ENCODE results near the gene MIPEP. TPM values are rescaled to one million over a fixed set of nuclear protein-coding genes. Genes with fewer than 3 reads are reported as not detected.
"Not testable (repeated sequence)": the region's sequence is repeated elsewhere in the genome, so short reads cannot be mapped to it uniquely, and the experiment has no call there.

Gene MIPEP
- total RNA-seq, 1 experiment from 2014 or later, result 14.7 TPM

DNA sequence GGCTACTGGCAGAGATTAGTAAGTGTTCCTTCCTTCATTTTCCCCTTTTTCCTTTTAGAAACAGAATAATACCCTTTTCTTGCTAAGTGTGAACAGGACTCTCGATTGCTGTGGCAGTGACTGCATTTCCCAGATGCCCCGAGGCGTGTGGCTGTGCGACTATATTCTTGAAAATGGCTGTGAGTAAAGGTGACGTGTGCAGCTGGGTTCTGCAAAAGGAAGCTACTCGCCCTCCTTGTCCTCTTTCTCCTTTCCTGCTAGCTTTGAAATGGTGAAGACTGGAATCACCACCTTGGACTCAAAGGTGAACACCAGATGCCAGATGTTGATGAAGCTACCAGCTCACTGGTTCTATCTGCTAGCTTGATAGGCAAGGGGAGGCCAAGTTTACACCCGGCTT is 121.4 kb downstream of the MIPEP start:
- DNase-seq (ENCODE audit: low read depth), result no peak
- in situ Hi-C loops (cut with HindIII; ENCODE audit: low pct_unique_long_range_greater_than_20kb, low sequenced_read_pairs), result no loop called here

DNA sequence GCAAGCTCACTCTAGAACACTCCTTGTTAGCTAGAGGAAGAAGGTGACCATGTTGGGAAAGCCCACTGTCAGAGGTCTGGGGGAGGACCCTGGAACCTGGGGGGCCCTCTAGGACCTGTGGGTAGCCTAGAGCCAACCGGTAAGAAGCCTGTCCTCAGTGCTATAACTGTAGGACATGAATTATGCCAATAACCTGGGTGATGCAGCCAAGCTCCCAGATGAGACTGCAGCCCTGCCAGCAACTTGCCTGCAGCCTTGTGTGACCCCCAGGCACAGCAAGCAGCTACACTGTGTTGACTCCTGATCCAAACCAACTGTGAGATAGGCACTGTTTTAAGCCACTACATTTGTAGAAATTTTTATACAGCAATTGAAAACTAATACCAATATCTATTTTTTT is 122.3 kb downstream of the MIPEP start:
- in situ Hi-C loops (cut with HindIII; ENCODE audit: low pct_unique_long_range_greater_than_20kb, low sequenced_read_pairs), result no loop called here
- no peak for DNase-seq (ENCODE audit: low read depth)

DNA sequence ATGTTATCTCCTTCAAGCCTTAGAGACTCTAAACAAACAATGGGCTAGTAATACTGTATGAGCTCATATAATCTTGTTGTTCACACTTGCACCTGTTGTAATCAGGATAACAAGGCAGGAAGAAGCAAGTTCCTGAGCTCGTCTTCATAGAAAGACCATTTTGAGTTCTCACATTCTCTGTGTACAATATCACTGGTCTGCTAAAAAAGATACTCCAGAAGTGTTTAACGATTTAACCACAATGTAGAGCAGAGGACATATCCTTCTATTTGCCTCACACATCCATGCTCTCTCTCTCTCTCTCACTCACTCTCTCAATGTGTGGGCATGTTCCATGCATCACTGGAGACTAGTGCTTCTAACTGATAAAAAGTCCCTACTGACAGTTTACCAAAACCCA is 122.9 kb downstream of the MIPEP start:
- in situ Hi-C loops (cut with HindIII; ENCODE audit: low pct_unique_long_range_greater_than_20kb, low sequenced_read_pairs), result no loop called here
- no peak for DNase-seq (ENCODE audit: low read depth)

DNA sequence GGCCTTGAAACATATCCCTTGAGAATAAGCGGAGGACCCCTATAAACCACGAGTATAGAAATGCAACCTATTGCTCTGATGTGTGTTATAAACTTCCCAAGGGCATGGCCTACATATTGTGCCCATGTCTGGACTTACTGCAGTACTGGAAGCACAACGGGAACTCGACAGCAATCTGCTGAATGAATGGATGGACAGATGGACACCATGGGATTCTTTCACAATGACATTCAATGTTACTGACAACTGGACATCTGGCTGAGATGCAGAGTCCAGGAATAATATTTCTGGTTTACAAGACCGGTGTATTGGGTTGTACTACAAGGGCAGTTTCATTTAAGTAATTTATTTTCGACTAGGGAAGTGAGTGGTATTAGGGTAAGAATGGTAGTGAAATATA is 123.7 kb downstream of the MIPEP start:
- no peak for DNase-seq (ENCODE audit: low read depth)
- in situ Hi-C loops (cut with HindIII; ENCODE audit: low pct_unique_long_range_greater_than_20kb, low sequenced_read_pairs), result no loop called here

DNA sequence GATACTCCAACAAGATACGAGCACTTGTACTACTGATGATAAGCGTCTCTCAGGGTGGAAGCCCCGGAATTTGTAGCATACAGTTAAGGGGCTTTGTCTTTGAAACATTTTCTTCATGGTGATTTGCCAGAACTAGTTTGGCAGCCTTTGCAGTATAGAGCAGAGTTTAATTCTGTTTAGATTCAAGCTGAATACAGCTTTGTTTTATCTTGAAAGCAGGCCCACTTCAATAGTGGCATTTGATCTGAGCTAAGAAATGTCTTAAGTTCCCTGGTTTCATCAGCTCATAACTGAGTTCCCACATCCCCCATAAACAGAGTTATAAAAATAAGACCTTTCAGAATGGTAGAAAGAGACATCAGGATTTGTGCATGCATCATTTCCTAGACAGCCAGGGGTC is 125.9 kb downstream of the MIPEP start:
- no peak for DNase-seq (ENCODE audit: low read depth)
- in situ Hi-C loops (cut with HindIII; ENCODE audit: low pct_unique_long_range_greater_than_20kb, low sequenced_read_pairs), result no loop called here

DNA sequence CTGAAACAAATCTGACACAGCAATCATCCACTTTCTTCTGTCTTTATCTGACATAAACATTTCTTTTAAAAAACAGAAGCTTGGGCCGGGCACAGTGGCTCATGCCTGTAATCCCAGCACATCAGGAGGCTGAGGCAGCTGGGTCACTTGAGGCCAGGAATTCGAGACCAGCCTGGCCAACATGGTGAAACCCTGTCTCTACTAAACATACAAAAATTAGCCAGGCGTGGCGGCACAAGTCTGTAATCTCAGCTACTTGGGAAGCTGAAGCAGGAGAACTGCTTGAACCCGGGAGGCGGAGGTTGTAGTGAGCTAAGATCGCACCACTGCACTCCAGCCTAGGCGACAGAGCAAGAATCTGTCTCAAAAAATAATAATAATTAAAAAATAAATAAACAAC is 127.4 kb downstream of the MIPEP start:
- DNase-seq (ENCODE audit: low read depth); in situ Hi-C loops (cut with HindIII; ENCODE audit: low pct_unique_long_range_greater_than_20kb, low sequenced_read_pairs): not testable (repeated sequence)

DNA sequence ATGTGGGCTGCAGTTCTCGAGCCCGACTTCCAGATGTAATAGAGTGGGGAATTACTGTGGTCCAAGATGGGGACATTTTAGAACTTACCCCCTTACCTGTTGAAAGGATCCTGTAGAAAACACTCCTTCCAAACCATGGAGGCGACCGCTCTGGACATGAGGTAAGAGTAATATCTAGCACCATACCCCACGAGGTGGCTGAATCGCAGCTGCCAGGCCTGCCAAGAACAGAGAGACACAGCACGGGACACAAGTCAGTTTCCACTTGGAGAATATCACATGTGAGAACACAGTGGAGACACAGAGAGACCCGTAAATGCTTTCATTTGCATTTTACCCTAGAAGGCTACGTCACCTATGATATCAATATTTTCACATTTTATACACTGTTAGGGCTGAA is 129.2 kb downstream of the MIPEP start:
- in situ Hi-C loops (cut with HindIII; ENCODE audit: low pct_unique_long_range_greater_than_20kb, low sequenced_read_pairs), result no loop called here
- DNase-seq (ENCODE audit: low read depth), result no peak

DNA sequence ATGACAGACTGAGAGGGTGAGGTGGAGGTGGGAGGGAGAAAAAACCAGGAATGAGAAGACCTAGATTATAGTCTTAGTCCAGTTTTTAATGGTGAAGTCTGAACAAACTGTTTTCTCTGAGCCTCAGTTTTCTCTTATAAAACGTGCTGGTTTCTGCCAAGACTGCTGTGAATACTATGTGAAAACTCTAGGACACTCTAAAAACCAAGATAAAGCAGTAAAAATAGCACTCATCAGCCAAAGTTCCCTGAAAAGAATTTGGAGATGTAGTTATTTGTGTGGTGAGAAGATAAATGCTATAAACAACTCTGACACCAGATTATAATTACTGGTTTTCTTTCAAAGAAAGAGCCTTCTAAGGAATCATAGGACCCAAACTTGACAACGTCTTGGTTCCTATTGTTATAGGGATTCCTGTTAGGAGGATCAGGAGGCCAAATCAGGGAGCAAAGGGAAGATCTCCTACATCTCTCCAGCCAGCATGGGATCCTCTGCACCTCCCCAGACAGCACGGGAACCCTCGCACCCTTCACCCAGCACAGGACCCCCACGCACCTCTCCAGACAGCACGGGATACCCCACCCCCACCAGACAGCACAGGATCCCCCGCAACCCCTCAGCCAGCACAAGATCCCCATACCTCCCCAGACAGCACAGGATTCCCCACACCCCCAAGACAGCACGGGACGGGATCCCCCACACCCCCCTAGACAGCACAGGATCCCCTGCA is 130.2 kb downstream of the MIPEP start:
- in situ Hi-C loops (cut with HindIII; ENCODE audit: low pct_unique_long_range_greater_than_20kb, low sequenced_read_pairs), result no loop called here
- no peak for DNase-seq (ENCODE audit: low read depth)

DNA sequence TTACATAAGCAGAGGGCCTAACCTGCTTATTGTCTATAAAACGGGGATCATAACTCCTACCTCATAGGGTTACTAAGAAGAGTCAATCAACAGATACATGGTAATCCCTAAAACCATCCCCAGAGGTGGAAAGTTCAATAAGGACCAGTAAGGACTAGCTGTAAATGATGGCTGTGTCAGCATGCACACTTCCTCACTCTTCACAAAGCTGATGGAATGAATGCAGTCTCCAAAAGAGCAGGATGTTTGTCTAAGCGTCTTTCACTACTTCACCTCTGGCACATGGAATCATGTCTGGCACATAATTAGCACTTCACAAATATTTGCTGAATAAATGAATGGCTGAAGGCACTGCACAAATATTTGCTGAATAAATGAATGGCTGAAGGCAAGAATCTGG is 134.2 kb downstream of the MIPEP start:
- in situ Hi-C loops (cut with HindIII; ENCODE audit: low pct_unique_long_range_greater_than_20kb, low sequenced_read_pairs), result no loop called here
- no peak for DNase-seq (ENCODE audit: low read depth)

DNA sequence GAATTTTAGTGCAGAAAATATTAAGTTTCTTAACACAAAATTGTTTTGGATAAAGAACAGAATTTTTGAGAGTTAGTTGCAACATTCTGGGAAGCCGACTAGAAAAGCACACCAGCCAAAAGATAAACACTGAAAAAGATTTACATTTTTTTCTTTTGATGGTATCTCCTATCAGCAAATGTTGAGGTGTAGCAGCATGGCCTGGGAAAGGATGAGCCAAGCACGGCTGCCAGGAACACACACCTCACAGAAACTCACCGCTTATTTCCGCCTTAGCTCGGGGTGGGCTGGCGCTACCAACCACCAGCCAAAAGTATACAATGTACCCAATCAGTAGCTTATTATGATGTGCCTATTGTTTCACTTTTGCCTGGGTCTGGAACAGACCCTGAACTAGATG is 134.7 kb downstream of the MIPEP start:
- in situ Hi-C loops (cut with HindIII; ENCODE audit: low pct_unique_long_range_greater_than_20kb, low sequenced_read_pairs), result no loop called here
- DNase-seq (ENCODE audit: low read depth), result no peak

DNA sequence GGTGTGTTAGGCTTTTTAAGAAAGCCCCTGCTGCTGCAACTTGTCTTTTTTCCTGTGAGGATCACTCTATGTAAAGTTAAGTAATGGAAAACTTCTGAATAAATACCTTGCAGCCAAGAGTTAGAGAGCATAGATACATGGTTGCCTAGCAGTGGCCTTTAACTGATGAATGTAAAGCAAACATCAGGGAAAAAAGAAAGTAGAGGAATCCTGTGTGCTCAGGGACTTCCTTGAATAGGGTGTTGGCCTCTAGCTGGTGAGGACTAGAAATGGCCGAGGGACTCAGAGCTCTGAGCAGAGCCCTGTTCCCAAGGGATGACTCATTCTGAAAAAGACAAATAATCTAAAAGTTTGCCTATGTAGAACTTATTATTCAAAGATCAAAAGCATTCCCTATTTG is 135.7 kb downstream of the MIPEP start:
- peak; percentile 5 for DNase-seq (ENCODE audit: low read depth)

DNA sequence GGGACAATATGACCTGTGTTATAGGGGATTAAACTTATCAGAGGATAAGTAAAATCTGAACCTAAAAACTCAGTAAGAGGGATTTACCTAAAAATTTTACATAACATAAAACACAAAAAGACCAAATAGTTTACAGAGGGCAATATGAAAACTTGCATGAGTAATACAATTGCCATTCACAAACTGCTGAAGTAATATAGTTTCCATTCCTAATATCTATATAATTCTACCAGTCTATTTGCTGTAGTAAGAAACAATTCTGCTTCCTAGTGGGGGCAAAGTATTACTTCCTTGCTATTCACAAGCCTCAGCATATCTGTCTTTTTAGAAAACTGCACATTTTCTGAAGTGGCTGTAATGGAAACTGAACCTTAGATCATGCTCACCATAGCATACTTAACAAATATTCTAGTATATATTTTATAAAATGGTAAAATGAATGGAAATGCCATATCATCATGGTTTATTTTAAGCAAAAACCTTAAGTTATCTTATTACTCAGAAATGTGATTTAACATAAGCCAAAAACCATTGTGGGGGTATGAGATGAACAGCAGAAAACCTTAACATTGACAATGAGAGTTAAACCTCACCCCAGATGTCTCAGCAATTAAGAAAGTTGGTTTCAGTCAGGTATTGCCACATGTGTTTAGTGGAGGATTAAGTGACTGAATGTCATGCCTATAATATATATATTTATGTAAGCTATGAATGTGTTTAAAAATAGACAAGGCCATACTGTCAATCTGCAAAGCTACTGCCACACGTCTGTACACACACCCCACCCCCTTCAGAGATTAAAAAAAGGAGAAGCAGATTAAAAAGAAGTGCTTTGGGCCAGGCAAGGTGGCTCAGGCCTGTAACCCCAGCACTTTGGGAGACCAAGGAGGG is 136.8 kb downstream of the MIPEP start:
- no peak for DNase-seq (ENCODE audit: low read depth)
- in situ Hi-C loops (cut with HindIII; ENCODE audit: low pct_unique_long_range_greater_than_20kb, low sequenced_read_pairs), result no loop called here

More for the DNA sequence above, 135.7 kb downstream of the MIPEP start:
- in situ Hi-C loops (cut with HindIII; ENCODE audit: low pct_unique_long_range_greater_than_20kb, low sequenced_read_pairs), result no loop called here

DNA sequence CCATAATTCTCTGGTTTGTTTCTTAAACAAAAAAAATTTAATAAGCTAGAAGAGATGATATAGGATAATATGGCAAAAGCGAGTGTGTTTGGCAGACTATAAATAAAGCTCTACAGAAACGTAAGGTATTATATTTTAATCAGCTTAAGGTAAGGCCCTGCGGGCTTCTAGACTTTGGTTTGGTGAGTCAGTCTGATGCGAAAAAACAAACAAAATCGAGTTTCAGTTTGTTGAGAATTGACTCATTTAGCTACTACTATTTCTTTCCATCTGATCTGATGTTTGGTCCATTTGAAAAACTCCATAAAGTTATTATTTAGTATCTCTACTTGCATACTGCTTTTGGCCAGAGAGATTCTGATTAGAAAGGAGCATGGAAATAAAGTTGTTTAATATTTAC is 138.0 kb downstream of the MIPEP start:
- DNase-seq (ENCODE audit: low read depth), result no peak
- in situ Hi-C loops (cut with HindIII; ENCODE audit: low pct_unique_long_range_greater_than_20kb, low sequenced_read_pairs), result no loop called here

DNA sequence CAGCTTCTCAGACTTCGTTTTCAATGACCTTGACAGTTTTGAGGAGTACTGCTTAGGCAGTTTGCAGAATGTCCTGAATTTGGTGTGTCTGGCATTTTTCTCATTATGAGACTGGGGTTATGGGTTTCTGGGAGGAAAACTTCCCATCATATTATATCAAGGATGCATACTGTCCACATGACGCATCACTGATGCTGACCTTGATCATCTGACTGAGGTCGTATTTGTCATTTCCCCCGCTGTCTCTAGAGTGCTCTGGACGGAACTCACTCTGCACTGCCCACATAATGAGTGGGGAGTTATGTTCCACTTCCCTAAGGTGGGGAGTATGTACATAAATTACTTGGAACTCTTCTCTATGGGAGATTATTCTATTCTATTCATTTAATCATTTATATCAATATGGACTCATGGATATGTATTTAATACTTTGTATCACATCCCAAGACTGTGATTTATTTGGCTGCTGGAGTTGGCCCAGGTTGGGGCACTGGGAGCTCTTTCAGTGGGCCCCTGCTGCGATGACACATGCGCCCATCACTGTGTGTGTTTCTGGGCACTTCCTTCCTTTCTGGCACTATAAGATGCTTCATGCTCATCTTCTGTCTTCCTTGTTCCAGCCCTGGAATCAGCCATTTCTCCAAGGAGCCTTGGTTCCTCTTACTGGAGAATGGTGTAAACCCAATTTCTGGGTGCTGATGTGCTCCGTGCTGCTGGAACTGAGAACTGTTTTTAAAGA is 138.6 kb downstream of the MIPEP start:
- no peak for DNase-seq (ENCODE audit: low read depth)
- in situ Hi-C loops (cut with HindIII; ENCODE audit: low pct_unique_long_range_greater_than_20kb, low sequenced_read_pairs), result no loop called here

DNA sequence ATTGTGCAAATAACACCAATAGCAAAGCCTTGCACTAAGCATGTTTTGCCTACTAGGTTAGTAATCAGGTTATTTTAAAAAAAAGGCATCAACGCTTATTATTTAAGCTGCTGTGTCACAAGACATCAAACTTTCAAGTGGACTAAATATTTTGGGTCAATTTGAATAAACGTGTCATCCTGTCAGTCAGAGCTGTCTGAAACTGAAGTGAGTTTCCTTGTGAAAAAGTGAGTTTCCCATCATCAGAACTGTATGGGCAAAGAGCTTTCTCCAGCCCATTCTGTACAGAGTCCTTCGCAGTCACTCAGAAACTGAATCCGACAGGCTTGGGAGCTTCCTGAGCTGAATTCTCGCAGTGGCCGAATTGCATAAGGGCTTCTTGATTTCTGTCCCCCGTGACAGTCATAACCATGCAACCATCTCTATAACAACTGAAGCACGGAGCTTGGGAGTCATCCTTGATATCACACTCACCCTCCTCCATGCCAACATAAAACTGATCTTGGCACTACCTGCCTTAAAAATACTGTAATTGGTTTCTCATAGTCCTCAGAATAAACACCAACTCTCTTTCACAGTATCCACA is 139.8 kb downstream of the MIPEP start:
- no peak for DNase-seq (ENCODE audit: low read depth)
- in situ Hi-C loops (cut with HindIII; ENCODE audit: low pct_unique_long_range_greater_than_20kb, low sequenced_read_pairs), result no loop called here

DNA sequence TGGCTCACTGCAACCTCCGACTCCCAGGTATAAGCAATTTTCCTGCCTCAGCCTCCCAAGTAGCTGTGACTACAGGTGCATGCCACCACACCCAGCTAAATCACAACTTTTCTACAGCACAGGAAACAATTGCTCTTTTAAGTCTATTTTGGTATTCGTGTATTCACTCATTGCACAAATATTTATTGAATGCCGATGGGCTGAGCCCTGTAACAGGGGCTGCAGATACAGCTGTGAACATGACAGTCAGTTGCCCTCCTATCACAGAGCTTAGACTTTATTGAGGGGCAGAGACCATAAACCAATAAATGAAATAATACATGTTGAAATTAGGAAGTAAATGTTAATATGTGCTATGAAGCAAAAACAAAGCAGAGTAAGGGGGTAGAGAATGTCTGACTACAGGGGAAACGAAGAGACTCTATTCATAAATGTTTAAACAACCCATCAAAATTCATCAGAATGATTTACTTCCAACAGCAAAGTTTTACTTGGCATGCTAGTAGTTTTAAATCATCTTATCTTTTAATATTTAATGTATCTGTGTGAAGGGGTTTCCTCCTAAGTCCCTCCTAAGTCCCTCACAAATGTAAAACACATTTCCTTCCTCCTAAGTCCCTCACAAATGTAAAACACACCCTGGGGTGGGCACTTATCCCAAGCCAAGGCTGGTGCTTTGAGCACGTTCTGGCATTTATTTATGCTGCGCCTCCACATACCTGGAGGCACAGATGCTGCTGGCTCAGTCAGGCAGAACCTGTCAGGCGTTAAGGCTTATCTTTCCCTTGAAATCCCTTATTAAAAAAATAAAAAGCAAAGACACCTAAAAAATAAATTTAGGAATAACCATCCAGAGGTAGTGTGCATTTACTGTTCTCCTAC is 140.8 kb downstream of the MIPEP start:
- DNase-seq (ENCODE audit: low read depth), result peak; percentile 11
- in situ Hi-C loops (cut with HindIII; ENCODE audit: low pct_unique_long_range_greater_than_20kb, low sequenced_read_pairs), result no loop called here

DNA sequence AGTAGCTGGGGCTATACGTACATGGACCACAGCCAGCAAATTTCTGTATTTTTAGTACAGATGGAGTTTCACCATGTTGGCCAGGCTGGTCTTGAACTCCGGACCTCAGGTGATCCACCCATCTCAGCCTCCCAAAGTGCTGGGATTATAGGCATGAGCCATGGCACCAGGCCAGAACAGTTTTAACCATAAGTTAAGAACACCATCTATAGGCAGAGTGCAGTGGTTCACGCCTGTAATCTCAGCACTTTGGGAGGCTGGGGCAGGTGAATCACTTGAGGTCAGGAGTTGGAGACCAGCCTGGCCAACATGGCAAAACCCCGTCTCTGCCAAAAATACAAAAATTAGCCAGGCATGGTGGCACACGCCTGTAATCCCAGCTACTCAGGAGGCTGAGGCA is 143.1 kb downstream of the MIPEP start:
- DNase-seq (ENCODE audit: low read depth); in situ Hi-C loops (cut with HindIII; ENCODE audit: low pct_unique_long_range_greater_than_20kb, low sequenced_read_pairs): not testable (repeated sequence)

DNA sequence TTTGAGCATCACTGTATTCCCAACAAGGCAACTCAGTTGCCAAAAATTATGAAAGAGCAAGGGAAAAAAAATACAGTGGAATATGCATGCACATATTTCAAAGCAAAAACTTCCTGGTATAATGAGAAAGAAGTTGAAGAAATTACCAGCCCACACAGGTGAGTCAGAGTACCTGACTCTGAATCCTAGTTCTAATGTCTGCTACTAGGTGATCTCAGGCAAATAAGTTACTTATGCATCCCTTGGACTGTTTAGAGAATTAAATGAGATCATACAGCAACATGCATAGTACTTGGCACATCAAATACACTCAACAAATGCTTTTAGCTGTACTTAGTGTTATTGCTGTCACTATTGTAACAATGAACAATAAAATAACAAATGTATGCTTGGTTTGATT is 144.9 kb downstream of the MIPEP start:
- DNase-seq (ENCODE audit: low read depth), result no peak
- in situ Hi-C loops (cut with HindIII; ENCODE audit: low pct_unique_long_range_greater_than_20kb, low sequenced_read_pairs), result no loop called here

Measured in Caki2 (cell line).